Activated naive CD8-positive, alpha-beta T cell treated with anti-CD3 and anti-CD28 coated beads, Interleukin-2, amount 50 U/mL, for 16 hours (primary cell): ENCODE results near the gene PCP4L1.
"Not testable (repeated sequence)": the region's sequence is repeated elsewhere in the genome, so short reads cannot be mapped to it uniquely, and the experiment has no call there.

ENCODE experiments used
- DNase-seq: peaks from one replicate; pipeline ENCODE4 v3.0.0-alpha.2; 2020; ENCODE audit warnings: low read depth, low spot score

The PCP4L1 gene

DNA sequence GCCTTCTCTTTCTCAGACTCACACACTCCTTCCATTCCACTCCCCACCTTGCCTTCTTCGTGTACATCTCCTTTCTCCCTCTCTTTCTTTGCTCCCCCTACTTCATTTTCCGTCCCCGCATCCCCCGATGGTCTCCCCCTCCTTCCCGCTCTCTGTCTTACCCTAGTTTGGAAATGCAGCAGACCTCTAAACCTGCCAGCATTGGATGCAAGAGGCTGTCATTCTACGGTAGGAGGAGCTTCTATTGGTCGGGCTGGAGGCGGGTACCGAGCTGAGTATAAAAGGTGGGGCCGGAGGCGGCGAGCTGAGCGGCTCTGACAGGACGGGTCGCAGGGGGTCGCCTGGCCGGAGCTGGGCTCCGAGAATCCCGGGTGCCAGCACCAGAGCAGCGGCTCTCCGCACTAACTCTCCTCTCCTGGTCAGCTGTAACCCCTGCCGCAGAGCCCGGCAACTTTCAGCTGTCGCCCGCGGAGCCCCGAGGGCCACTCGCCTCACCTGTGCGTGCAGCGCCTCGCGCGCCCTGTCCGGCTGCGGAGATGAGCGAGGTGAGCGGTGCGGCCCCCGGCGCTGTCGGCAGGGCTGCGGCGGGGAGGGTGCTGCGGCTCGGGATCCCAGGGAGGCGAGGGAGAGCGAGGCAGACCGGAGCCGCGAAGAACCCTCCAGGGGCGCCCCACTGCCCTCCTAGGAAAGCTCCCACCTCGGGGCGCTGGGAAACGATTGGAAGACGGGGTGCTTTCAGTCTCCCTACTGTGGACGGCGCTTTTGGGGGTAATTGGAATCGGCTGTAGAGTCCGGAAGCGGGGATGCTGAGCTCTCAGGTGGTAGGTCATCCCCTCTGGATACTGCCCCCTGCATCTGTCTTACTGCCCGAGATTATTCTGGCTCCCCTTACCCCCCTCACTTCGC, at the start of gene PCP4L1:
TSS of gene PCP4L1 (plus strand) at position 307 of the 906 bp plus-strand sequence. CDS start at position 537, 230 bp downstream.
- peak; percentile 18 for DNase-seq

DNA sequence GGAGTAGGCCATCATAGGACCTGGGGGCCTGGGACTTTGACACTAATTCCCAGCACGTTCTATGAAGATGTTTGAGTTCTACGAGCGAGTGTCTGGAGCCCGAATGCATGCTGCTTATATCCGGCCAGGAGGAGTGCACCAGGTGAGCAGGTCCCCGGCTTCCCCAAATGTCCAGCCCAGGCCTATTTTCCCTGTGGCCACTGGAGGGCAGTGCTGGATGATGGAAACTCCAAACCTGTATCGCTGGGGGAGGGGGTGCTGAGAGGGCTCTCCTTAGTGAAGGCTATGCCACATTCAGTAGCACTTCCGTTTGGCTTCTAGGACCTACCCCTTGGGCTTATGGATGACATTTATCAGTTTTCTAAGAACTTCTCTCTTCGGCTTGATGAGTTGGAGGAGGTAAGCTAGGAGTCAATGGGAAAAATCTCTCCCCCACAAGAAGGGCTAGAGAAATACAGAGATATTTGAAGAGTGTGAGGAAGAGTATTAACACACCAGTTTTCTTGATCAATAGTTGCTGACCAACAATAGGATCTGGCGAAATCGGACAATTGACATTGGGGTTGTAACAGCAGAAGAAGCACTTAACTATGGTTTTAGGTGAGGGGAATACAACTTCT, 48.6 kb upstream of the PCP4L1 start:
- peak; percentile 61 for DNase-seq

DNA sequence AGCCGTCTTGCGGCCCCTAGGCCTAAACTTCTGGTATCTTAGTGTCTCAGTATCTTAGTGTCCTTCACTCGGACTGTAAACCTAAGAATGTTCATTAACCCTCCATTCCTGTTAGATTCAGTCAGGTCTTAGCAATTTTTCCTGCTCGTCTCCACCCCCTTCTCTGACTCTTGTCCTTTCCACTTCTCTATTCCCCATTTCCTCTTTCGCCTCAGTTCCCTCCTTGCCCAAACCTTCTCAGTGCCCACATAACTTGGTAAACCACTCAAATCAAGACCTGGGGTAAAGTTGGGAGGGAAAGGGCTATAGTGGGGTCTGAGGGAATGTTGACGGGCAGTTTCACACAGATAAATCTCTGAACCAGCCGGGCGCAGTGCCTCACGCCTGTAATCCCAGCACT, 44.2 kb upstream of the PCP4L1 start:
- no peak for DNase-seq

DNA sequence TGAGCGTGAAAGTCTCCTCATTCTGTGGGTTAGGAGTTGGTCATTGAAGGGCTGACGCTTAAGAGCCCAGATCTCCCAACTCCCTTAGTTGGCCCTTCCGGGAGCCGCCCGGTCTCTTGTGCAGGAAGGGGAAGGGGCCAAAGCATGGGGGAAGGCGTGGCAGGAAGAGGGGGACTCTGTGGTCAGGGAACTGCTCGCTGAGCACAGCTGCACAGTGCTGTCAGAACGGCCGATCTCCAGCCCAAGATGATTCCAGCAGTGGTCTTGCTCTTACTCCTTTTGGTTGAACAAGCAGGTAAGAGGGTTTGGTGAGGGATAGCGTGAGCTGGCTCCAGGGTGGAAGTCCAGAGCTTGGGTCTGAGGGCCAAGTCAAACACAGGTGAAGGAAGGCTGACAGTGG, 43.5 kb upstream of the PCP4L1 start, which contains the start of gene FCER1G:
TSS of gene FCER1G (plus strand) at position 220 of the 400 bp plus-strand sequence. CDS start at position 247, 27 bp downstream.
- no peak for DNase-seq

DNA sequence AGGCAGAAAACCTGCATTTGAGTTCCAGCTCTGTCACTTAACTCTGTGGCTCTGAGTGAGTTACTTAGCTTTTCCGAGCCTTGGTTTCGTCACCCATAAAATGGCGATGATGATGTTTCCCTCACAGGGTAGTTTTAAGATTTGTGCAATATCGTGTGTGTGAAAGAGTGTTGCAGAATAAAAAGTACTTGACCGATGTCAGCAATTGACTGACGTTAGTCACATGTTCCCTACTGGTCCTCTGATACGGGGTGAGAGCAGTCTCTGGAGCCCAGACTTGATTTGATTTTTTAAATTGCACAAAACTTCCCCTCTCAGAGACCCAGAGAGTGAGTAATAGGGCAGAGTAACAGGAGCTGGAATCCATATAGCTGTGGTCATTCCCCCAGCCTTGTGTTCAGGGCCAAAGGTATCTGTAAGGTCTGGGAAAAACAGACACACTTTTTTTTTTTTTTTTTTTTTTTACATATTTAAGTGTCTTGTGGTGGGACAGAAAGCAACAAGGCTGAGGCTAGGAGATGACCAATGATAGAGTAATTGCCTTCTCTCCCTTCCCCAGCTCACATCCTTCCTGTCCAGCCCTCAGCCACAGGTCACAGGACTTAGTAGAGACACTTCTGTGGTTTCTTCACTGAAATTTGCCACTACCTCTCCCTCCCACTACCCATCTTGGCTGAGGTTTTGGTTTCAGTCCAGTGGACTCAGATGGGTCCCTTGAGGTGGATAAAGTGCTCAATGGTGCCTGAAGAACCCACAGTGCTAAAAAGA, 41.4 kb upstream of the PCP4L1 start:
- DNase-seq: no peak

DNA sequence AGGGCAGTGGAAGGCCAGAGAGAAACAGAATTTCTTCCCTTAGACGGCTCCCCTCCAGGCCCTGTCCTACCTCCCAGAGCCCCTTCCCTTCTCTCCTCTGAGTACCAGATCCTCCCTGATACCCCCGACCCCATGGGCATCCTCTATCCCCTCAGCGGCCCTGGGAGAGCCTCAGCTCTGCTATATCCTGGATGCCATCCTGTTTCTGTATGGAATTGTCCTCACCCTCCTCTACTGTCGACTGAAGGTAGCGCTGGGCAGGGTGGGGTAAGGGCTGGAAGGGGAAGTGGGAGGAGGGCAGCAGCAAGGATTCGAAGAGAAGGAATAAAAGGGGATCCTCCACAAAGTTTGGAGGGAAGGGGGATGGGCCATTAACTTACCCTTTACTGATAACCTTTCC, 40.7 kb upstream of the PCP4L1 start:
- DNase-seq: no peak

DNA sequence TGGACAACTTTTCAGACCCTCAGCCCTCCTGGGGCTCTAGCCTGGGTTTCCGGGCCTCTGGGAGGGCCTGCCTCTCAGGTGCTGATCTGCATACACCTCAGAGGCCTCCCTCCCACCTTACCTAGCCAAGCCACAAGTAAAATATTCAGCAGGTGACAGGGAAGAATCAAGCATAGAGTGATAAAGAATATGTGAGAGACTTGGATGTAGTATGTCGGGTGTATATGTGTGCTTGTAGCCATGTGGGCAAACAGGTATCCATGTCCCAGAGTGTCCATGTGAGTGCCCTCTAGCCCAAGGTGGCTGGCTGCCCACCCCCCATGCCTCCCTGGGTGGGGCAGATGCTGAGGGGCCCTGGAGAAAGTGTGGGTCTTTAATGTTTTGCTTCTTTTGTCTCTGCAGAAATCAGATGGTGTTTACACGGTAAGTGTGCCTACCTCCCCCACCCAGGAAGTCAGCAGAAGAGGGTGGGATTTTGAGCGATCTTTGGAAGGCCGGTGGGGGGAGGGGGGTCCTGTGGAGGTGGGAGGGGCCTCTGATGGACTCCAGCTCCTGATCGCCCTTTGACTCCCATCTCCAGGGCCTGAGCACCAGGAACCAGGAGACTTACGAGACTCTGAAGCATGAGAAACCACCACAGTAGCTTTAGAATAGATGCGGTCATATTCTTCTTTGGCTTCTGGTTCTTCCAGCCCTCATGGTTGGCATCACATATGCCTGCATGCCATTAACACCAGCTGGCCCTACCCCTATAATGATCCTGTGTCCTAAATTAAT, 40.1 kb upstream of the PCP4L1 start:
- no peak for DNase-seq

DNA sequence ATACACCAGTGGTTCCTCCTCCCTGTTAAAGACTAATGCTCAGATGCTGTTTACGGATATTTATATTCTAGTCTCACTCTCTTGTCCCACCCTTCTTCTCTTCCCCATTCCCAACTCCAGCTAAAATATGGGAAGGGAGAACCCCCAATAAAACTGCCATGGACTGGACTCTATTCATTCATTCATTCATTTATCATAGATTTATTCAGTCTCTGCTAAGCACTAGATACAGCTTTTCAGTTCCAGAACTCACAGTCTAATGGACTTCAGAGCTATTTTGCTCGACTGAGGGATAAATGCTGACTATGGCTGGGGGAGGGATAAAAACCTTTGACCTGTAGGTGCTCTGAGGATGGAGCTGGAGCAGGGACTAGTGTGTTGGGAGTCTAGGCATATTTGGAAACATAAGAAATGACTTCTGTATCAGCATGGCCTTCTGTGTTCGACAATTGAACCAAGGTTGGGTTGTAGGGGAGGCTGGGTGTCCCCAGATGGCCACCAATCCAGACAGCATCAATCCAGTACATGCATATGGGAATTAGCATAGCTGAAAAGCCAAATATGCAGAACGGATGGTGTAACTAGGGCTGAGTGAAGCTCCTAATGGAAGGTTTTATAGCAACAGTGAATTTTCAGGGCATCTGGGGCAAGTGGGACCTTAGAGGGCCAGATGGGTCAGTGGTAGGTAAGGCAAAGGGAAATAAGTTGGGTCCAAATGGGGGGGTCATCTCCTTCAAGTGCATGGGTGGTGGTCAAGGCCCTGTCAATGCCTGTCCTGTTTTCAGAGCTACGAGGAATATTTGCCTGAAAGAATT, 39.3 kb upstream of the PCP4L1 start:
- DNase-seq: no peak

DNA sequence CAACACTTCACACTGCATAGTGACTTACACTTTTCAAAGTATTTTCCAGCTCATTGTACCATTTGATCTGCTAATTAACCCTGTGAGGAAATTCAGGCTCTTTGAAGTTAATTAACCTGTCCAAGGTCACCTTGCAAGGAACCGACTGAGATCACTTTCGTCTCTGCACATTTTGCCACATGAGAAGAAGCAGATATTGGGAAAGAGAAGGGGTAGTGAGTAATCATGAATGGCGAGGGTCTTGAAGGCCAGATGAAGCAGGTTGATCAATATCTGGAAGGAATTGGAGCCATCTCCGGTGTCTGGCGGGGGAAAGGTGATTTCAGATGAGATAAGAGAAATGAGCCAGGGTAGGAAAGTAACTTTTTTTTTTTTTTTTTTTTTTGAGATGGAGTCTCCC, 38.5 kb upstream of the PCP4L1 start:
- no peak for DNase-seq

DNA sequence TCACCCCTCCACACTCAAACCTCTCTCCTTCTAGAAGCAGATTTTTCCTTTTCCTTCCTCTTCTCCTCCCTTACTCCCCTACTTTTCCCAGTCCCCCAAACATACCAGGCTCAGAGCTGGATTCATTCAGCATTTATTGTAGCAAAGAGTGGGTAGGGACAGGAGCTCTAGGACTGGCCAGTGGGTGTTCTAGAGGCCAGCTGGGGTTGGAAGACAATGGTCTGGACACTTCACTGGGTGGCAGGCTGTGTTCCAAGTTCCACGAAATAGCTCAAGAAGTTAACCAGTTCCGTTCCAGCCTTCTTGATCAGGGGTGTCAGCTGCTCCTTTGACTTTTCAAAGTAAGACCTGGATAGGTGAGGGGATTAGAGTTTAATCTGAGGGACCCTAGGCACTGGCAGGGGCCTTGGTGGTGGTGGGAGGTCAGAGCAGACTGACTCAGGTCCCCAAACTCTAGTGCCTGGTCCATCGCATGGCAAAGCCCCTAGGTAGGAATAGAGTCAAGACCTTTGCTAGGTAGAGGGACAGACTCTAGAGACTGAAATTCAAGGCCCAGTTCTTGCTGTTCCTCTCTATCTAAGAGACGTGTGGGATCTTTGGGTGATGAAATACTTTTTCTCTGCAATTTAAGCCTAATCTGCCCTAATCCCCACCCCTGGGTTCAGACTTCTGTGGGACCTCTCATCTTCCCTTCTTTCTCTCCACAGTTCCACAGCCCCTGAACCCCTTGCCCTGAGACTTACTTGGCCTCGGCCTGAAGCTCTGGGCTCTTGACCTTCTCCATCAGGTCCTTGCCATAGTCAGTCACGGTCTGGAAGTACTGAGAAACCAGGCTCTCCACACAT, 36.1 kb upstream of the PCP4L1 start:
- no peak for DNase-seq

DNA sequence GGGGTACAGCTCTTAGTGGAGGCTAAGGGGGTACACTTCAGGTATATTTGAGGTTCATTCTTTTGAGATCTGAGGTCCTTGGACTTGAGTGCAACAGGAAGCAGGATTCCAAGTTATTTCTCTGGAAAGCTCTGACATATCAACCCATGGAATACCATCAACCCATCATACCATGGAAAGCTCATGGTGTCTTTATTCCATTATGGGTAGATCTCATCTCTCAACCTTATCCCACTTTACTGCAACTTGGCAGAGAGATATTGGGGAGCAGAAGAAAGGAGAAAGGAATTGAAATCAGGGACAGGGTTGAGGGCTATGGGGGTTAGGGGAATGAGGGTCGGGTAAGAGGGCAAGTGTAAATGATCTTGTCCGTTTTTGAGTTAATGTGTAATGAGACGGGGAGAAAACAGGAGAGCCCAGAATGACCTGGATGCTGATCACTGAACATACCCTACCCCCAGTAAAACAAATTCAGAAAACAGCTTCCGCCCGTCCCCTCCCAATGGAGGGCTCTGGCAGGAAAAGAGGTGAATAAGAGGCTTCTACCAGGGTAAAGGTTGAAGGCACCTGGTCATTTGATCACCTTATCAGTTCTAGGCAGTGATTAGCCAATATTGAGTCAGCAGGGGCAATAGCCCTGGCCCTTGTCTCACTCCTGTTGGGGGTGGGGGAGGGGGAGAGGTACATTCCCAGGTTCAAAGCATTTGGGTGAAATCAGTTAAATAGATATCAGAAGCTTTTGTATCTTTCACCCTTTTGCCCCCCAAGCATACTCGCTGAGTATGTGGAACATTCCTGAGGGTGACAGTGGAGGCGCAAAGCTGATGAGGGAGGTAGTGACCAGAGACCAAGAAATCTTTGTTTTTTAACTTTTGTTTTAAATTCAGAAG, 34.5 kb upstream of the PCP4L1 start:
- no peak for DNase-seq

DNA sequence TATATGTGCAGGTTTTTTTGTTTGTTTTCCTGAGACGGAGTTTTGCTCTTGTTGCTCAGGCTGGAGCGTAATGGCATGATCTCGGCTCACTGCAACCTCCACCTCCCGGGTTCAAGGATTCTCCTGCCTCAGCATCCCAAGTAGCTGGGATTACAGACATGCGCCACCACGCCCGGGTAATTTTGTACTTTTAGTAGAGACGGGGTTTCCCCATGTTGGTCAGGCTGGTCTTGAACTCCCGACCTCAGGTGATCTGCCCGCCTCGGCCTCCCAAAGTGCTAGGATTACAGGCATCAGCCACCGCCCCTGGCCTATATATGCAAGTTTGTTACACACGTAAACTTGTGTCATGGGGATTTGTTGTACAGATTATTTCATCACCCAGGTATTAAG, 33.9 kb upstream of the PCP4L1 start:
- not testable (repeated sequence) for DNase-seq

DNA sequence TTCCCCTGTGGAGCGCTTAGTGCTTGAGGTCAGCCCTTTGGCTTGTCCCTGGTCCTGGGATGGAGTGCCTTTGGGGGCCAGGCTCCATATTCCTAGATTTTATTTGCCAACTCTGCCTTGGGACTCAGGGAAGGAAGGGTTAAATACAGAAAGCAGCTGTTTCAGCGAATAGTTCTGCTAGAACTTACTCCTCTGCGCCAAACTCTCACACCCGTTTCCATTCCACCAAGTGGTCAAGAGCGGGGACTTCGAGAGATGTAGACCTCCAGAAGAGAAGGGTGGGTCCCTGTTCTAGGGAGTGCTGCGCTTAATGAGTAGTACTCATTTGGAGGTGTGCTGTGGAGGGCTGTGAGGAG, 33.4 kb upstream of the PCP4L1 start:
- DNase-seq: no peak

DNA sequence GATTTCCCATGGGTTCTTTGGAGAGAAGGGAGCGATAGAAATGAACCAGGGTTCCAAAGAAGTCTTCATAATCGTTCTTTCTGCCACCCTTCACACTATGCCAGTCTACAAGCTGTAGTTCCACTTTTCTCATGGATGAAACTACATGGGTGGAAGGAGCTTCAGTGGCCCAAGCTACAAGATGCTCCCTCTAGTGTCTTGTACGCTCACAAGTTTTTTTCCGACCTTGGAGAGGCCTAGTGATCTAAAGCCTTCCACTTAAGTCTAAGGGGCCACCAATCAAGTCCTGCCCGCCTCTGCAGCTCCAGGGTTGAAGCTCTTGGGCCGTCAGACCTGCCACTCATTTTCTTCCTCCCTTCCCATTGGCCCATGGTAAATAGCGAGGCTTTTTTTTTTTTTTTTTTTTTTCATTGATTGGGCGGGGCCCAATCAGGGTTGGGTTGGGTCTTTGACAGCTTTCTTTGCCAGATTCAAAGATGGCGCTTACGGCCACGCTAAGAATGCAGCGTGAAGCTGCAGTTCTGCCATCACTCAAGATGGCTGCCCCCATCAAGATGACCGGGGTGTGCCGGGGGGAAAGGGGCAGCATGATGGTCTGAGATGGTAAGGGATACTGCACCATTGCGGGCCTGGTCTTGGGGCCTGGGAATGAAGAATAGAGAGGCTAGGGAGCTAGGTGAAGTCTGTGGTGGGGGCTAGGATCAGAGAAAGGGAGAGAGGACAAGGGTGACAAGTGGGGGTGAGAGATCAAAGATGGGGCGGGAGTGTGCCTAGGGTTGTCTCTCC, 32.8 kb upstream of the PCP4L1 start, which contains the start of gene TOMM40L:
TSS of gene TOMM40L (plus strand) at position 527 of the 786 bp plus-strand sequence. CDS start 430 bp downstream, outside the sequence.
- peak; percentile 62 for DNase-seq

DNA sequence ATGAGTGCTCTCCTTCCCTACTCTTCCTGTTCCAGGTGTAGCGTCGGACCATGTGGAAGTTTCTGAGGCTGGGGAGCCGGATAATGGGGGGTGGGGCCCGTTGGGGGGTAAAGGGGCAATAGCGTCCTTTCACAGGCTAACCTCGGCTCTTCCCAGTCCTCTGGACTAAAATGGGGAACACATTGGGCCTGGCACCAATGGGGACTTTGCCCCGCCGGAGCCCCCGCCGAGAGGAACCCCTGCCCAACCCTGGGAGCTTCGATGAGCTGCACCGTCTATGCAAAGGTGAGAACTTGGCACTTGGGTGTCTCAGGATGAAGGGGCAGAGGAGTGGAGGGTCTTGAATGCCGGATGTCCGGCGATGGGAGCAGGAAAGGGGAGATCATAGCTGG, 32.2 kb upstream of the PCP4L1 start:
- DNase-seq: no peak

DNA sequence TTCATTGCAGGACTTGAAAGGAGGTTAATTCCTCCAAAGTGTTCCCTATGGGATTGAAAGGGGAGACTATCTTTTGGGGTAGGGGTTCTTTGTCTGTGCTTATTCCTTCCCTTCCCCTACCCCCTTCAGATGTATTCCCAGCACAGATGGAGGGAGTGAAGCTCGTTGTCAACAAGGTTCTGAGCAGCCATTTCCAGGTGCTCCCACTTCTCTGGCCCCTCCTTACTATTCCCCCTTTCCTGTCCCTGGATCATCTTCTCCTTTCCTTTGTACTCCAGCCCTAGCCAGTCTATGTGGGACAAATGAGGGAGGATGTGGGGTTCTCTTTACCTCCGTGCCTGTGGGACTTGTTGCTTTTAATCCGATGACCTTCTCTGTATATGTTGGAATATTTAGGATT, 31.8 kb upstream of the PCP4L1 start:
- no peak for DNase-seq

DNA sequence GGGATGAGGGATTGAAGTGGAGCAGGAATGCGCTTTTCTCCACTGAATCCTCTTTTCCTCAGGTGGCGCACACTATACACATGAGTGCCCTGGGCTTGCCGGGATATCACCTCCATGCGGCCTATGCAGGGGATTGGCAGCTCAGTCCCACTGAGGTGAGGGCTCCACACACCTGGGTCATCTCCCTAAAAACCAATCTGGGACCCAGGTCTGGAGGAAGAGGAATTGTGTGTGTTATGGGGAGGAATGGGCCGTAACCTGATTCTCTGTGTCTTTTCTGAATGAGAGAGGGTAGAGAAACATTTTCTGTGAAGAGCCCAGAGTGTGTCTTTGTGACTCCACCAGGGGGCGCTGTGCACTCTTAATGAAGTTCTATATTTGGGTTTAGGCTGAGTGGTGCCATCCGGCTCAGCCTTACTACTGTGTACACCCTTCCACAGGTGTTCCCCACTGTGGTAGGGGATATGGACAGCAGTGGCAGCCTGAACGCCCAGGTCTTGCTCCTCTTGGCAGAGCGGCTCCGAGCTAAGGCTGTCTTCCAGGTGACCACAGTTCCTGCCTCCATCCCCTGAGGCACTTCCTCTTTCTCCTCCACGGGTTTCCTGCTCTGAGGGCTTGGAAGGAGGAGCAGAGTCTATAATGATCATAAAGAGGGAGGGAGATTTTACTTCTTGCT, 31.2 kb upstream of the PCP4L1 start:
- DNase-seq: peak; percentile 87
